HG02763 (cell line): ENCODE measurements around the gene ATXN2.
"Not testable (repeated sequence)": the region's sequence is repeated elsewhere in the genome, so short reads cannot be mapped to it uniquely, and the experiment has no call there.

ENCODE experiments used
- ATAC-seq: cut with Tn5 transposase; IDR thresholded peaks from one replicate; pipeline ENCODE4 v1.9.1; 2021; ENCODE audit warnings: mild to moderate bottlenecking, moderate library complexity; ENCODE audit not compliant: unreplicated experiment

Gene ATXN2

GRCh38 chr12:111599453-111600204, 514 bp upstream of the ATXN2 start:
- ATAC-seq, result peak; percentile 64

- ATAC-seq, result peak; percentile 12
Observed at GRCh38 chr12:111597831-111598636, 1.1 kb downstream of the ATXN2 start.

GRCh38 chr12:111596985-111597830, 1.9 kb downstream of the ATXN2 start:
- ATAC-seq, result no peak

GRCh38 chr12:111595341-111595835, 3.7 kb downstream of the ATXN2 start:
- ATAC-seq, result not testable (repeated sequence)

- ATAC-seq, result not testable (repeated sequence)
Observed at GRCh38 chr12:111591399-111592010, 7.6 kb downstream of the ATXN2 start.

- no peak for ATAC-seq
Observed at GRCh38 chr12:111590552-111590951, 8.6 kb downstream of the ATXN2 start.

GRCh38 chr12:111589601-111590000, 9.5 kb downstream of the ATXN2 start:
- ATAC-seq, result no peak

GRCh38 chr12:111588010-111588409, 11.1 kb downstream of the ATXN2 start:
- no peak for ATAC-seq

- no peak for ATAC-seq
Observed at GRCh38 chr12:111586986-111587385, 12.1 kb downstream of the ATXN2 start.

GRCh38 chr12:111585690-111586089, 13.4 kb downstream of the ATXN2 start:
- ATAC-seq, result no peak

- ATAC-seq, result no peak
Observed at GRCh38 chr12:111584959-111585358, 14.2 kb downstream of the ATXN2 start.

- ATAC-seq, result not testable (repeated sequence)
Observed at GRCh38 chr12:111583506-111583905, 15.6 kb downstream of the ATXN2 start.

- ATAC-seq, result no peak
Observed at GRCh38 chr12:111582133-111582747, 16.9 kb downstream of the ATXN2 start.

GRCh38 chr12:111581434-111582132, 17.5 kb downstream of the ATXN2 start:
- ATAC-seq, result no peak

- ATAC-seq, result no peak
Observed at GRCh38 chr12:111580737-111581136, 18.4 kb downstream of the ATXN2 start.

- ATAC-seq, result no peak
Observed at GRCh38 chr12:111580119-111580425, 19.0 kb downstream of the ATXN2 start.

- ATAC-seq, result no peak
Observed at GRCh38 chr12:111578971-111579340, 20.2 kb downstream of the ATXN2 start.

- no peak for ATAC-seq
Observed at GRCh38 chr12:111578276-111578970, 20.7 kb downstream of the ATXN2 start.

GRCh38 chr12:111574797-111575443, 24.2 kb downstream of the ATXN2 start:
- ATAC-seq, result no peak
